ENCODE data around the gene PLAAT2. TPM values are rescaled to one million over a fixed set of nuclear protein-coding genes. Genes with fewer than 3 reads are reported as not detected.

PLAAT2 gene
- total RNA-seq, 6 experiments from 2014 or later = 0.42 to 2.2 (median 1.1) TPM; not detected in 3

DNA sequence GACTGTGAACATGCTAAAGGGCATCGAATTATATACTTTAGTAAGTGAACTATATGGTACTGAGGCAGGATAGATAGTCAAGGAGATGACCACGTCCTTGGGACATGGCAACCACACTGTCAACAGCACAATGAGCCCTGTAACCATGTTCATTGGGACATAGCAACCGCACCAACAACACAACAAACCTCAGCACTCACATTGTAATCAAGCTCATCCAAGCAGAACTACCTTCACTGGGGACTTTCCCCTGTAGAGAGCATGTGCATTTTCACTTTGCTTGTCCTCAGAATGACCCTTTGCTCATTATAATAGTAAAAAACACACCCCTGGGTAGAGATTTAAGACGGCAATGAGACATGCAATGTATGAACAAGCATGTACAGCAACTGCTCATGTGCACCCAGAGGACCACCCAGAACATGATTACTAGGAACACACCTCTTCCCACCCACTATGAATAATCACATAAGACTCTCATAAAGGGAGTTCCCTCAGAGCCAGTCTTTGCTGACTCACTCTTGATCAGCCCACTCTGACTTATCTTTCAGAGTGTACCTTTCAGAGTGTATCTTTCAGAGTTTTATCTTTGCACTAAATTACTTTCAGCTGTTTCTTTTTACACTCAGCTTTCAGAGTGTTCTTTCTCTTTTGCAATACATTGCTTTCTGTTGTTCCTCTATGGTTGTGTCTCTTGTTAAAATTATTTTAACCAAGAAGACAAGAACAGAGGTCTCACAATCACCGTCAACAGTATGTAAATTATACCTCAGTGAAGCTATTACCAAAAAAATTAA, 4.1 kb upstream of the PLAAT2 start:
- Histone ChIP-seq H3K4me3 (peak overlapping the region in 1 of 3 donors; percentile 24), H3K9me3 (no peaks in the 10 kb centered on the region), H3K27me3 (no peaks in the 10 kb centered on the region), H3K36me3 (no peaks in the 10 kb centered on the region), H3K4me1 (peaks cover 0 to 21% (median 0%) of the 10 kb centered on the region in 4 donors), H3K27ac (peak overlapping the region in 1 of 3 donors; percentile 3)
- TF ChIP-seq, protein P1, sequence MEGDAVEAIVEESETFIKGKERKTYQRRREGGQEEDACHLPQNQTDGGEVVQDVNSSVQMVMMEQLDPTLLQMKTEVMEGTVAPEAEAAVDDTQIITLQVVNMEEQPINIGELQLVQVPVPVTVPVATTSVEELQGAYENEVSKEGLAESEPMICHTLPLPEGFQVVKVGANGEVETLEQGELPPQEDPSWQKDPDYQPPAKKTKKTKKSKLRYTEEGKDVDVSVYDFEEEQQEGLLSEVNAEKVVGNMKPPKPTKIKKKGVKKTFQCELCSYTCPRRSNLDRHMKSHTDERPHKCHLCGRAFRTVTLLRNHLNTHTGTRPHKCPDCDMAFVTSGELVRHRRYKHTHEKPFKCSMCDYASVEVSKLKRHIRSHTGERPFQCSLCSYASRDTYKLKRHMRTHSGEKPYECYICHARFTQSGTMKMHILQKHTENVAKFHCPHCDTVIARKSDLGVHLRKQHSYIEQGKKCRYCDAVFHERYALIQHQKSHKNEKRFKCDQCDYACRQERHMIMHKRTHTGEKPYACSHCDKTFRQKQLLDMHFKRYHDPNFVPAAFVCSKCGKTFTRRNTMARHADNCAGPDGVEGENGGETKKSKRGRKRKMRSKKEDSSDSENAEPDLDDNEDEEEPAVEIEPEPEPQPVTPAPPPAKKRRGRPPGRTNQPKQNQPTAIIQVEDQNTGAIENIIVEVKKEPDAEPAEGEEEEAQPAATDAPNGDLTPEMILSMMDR (IDR thresholded peaks at IDR 0.05) = no peak
- no peak for TF ChIP-seq POLR2A (IDR thresholded peaks at IDR 0.05)
- intact Hi-C loops (cut with DNase I) = no loop called here
- DNase-seq = no peak
- ATAC-seq = peak; percentile 77 to 94 (median 88)
- 46% methylated on average over 3 of the region's 5 CpGs for WGBS (ENCODE audit: insufficient coverage, low coverage, low lambda C conversion rate, missing lambda C conversion rate)

DNA sequence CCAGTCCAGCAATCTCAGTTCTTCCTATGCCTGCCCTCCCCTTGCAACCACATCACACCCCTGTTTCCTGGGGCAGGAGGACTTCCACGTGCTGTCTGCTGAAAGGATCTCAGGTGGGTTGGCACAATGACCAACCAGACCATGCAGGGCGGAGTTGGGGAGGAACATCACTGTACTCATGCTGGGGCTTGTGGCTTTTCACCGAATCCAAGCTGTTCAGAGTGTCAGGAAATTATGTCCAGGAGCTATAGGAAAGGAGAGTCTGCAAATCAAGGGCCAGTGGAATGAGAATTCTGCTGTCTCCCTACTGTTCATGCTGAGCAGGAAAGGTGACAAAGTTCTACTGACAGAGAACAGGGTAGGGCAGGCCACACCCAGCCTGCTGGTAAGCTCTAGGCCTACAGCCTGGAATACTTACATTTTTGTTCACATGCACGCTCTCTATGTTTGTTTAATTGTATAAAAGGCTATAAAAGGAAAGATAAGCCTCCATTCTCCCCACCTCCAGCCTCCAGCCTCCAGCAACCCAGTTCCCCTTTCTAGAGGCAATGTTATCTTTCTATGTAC, 1.7 kb upstream of the PLAAT2 start:
- H3K27ac ChIP-seq = no peak overlapping the region
- DNase-seq = no peak
- 70% methylated on average over 4 of the region's 4 CpGs for WGBS (ENCODE audit: insufficient coverage, low coverage, low lambda C conversion rate, missing lambda C conversion rate)

DNA sequence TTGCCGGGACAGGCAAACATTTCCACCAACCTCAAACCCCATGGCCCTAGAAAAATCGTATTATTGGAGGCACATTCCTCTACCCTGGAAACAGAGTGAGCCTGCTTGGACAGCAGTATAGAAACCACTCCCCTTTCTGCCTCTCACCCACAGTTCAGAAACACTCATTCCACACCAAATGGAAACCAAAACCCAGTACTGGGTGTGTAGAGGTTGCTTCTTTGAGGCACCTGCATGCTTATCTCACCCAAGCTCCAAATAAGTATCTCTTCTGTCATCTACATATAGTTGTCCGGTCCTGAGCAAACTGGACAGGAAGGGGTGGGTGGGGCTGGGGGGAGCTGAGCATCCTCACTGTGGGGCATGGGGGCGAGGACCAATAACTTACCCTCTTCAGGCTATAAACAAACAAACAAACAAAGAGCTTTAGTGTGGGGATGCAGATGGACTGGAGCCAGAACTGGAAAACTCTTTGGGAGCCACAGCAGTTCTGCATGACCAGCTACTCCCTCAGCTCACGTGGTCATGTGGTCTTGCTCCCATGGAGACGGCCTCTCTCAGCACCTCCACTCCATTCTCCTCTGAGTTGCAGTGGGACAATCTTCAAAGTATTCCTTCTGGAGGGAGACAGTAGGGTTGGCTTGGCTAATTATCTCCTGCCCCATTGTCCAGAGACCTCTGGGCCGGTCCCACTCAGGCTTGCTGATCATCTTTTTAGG, 1.0 kb upstream of the PLAAT2 start:
- ATAC-seq = no peak
- no peak for DNase-seq
- intact Hi-C loops (cut with DNase I) = no loop called here
- Histone ChIP-seq H3K27me3 (no peaks in the 10 kb centered on the region), H3K9me3 (no peaks in the 10 kb centered on the region), H3K4me1 (peaks cover 0 to 21% (median 0%) of the 10 kb centered on the region in 4 donors), H3K4me3 (no peak overlapping the region), H3K36me3 (no peaks in the 10 kb centered on the region), H3K27ac (no peak overlapping the region)
- WGBS (ENCODE audit: insufficient coverage, low coverage, low lambda C conversion rate, missing lambda C conversion rate) = 89% methylated on average over 3 of the region's 7 CpGs
- TF ChIP-seq, protein P1 (IDR thresholded peaks at IDR 0.05) = no peak
- TF ChIP-seq POLR2A (IDR thresholded peaks at IDR 0.05) = no peak

More for the DNA sequence above, 1.7 kb upstream of the PLAAT2 start:
- intact Hi-C loops (cut with DNase I) = no loop called here
- no peak for ATAC-seq
- Histone ChIP-seq H3K4me1 (peaks cover 0 to 21% (median 0%) of the 10 kb centered on the region in 4 donors), H3K9me3 (no peaks in the 10 kb centered on the region), H3K36me3 (no peaks in the 10 kb centered on the region), H3K27me3 (no peaks in the 10 kb centered on the region), H3K4me3 (no peak overlapping the region)
- TF ChIP-seq, protein P1 (IDR thresholded peaks at IDR 0.05) = no peak
- no peak for TF ChIP-seq POLR2A (IDR thresholded peaks at IDR 0.05)

DNA sequence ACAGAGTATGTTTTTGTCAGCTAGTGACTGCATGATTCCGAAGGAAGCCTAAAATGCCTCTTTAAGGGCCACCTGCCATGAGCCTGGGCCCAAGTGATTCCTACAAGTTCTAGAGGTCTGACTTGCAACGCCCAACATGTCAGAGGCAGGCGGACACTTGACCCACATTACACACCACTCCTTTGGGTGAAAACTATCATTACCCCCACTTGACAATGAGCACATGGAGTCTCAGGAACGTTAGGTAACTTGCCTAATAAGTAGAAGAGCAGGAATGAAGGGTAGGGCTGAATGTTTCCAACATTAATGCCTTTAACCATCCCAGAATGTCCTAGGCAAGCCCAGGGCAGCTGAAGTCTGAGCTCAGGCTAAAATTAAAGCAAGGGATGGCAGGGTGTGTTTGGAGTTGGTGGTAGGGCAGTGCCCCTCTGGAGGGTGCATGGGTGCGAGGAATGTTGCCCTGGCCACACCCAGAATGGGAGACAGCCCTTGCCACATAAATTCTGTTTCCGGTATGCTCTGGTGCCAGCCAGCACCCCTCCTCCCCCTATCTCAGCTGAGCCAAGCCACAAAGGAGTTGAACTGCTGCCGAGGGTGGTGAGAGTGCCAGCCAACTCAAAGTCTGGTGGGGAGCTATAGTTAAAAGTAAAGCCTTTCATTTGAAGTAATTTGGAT, 2.5 kb downstream of the PLAAT2 start:
- intact Hi-C loops (cut with DNase I) = no loop called here
- Histone ChIP-seq H3K36me3 (no peaks in the 10 kb centered on the region), H3K4me3 (no peak overlapping the region), H3K9me3 (no peaks in the 10 kb centered on the region), H3K27ac (no peak overlapping the region), H3K27me3 (no peaks in the 10 kb centered on the region), H3K4me1 (peaks cover 0 to 5% (median 0%) of the 10 kb centered on the region in 4 donors)
- WGBS (ENCODE audit: insufficient coverage, low coverage, low lambda C conversion rate, missing lambda C conversion rate) = 56% methylated on average over 4 of the region's 7 CpGs
- no peak for TF ChIP-seq POLR2A (IDR thresholded peaks at IDR 0.05)
- TF ChIP-seq, protein P1 (IDR thresholded peaks at IDR 0.05) = no peak
- ATAC-seq = peak in 2 of 4 donors; percentile 37 to 59
- DNase-seq = no peak

Measured in right lobe of liver (tissue), 6 donors.